A673 (cell line): ENCODE data around the gene NKD2.

Experiments
- EZH2 ChIP-seq: fragments of 200-600 bp; sonication (generic); IDR thresholded peaks from 2 replicates; pipeline ENCODE4 v1.6.1; 2017; ENCODE audit warnings: borderline replicate concordance, low read depth, mild to moderate bottlenecking, mixed read lengths, antibody characterized with exemption, low read length; ENCODE audit not compliant: poor library complexity, severe bottlenecking
- TF ChIP-seq, protein P1 (sequence below): fragments of 300-800, 200-600 bp; sonication (generic); conservative IDR thresholded peaks from 2 replicates; pipeline ENCODE4 v1.5.1; 2017; ENCODE audit warnings: low read depth, mild to moderate bottlenecking, antibody characterized with exemption, low read length, moderate library complexity, mixed read lengths

DNA sequence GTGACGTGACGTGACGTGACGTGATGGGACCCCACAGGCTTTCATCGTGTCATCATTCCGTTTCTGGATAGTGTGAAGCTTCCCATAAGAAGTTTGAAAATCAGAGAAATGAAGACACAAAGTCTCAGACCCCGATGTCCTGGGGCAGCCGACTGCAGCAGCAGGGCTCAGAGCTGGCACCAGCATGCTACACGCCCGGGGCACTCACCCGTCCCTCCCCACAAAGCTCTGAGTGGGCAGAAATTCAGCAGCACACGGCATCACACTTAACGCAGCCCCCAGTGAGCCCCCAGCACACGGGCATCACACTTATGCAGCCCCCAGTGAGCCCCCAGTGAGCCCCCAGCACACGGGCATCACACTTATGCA, 61.1 kb downstream of the NKD2 start:
- TF ChIP-seq, protein P1, sequence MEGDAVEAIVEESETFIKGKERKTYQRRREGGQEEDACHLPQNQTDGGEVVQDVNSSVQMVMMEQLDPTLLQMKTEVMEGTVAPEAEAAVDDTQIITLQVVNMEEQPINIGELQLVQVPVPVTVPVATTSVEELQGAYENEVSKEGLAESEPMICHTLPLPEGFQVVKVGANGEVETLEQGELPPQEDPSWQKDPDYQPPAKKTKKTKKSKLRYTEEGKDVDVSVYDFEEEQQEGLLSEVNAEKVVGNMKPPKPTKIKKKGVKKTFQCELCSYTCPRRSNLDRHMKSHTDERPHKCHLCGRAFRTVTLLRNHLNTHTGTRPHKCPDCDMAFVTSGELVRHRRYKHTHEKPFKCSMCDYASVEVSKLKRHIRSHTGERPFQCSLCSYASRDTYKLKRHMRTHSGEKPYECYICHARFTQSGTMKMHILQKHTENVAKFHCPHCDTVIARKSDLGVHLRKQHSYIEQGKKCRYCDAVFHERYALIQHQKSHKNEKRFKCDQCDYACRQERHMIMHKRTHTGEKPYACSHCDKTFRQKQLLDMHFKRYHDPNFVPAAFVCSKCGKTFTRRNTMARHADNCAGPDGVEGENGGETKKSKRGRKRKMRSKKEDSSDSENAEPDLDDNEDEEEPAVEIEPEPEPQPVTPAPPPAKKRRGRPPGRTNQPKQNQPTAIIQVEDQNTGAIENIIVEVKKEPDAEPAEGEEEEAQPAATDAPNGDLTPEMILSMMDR = no peak
- no peak for TF ChIP-seq EZH2
